IgD-negative memory B cell (primary cell): ENCODE measurements around the gene ARL2. TPM values are rescaled to one million over a fixed set of nuclear protein-coding genes. Genes with fewer than 3 reads are reported as not detected.
"Not testable (repeated sequence)": the region's sequence is repeated elsewhere in the genome, so short reads cannot be mapped to it uniquely, and the experiment has no call there.

Experiments used
- H3K27ac Mint-ChIP-seq, 3 donors: one replicate each; pipeline ENCODE4 v1.8.0; 2020 to 2022; ENCODE audit warnings: mild to moderate bottlenecking in 3 of 3, mixed read lengths in 3 of 3, moderate library complexity in 1 of 3
- H3K27me3 Mint-ChIP-seq: one replicate; pipeline ENCODE4 v1.8.0; 2021; ENCODE audit warnings: mixed read lengths
- H3K36me3 Mint-ChIP-seq: one replicate; pipeline ENCODE4 v1.8.0; 2020; ENCODE audit warnings: mild to moderate bottlenecking, mixed read lengths
- H3K4me1 Mint-ChIP-seq, 3 donors: one replicate each; pipeline ENCODE4 v1.8.0; 2020 to 2022; ENCODE audit warnings: mixed read lengths in 3 of 3, mild to moderate bottlenecking in 1 of 3
- H3K4me3 Mint-ChIP-seq, 4 donors: one replicate each; pipeline ENCODE4 v1.8.0; 2020 to 2022; ENCODE audit warnings: mild to moderate bottlenecking in 4 of 4, mixed read lengths in 4 of 4, moderate library complexity in 3 of 4
- H3K9me3 Mint-ChIP-seq, 3 donors: one replicate each; pipeline ENCODE4 v1.8.0; 2020 to 2021; ENCODE audit warnings: mixed read lengths in 3 of 3, mild to moderate bottlenecking in 1 of 3
- polyA plus RNA-seq: library from polyadenylated mRNA; unstranded; fragments of 300-500 nt; fragmentation: Illumina TruSeq; gene quantifications from one replicate; pipeline ENCODE4 v1.2.3, GENCODE V29; 2021

Gene ARL2
- polyA plus RNA-seq, 1 donor from 2014 or later, result 100 TPM

GRCh38 chr11:64996710-64997380, 17.1 kb upstream of the ARL2 start, which contains the start of gene BATF2:
Gene BATF2, minus strand, starts transcription at chr11:64996971. Its CDS starts 57 bp downstream, at chr11:64996914.
- Mint-ChIP-seq H3K27me3 (no peaks in the 10 kb centered on the region), H3K4me1 (peaks cover 10 to 23% (median 16%) of the 10 kb centered on the region in 3 donors), H3K9me3 (no peaks in the 10 kb centered on the region), H3K4me3 (peak within 1 kb of the TSS; percentile 68 to 94 (median 87)), H3K27ac (peak within 1 kb of the TSS in 2 of 3 donors; percentile 5 to 83), H3K36me3 (no peaks in the 10 kb centered on the region)

- peak overlapping the region in 1 of 3 donors; percentile 53 for H3K27ac Mint-ChIP-seq
- H3K27me3 Mint-ChIP-seq, result no peaks in the 10 kb centered on the region
- H3K4me3 Mint-ChIP-seq, result no peak overlapping the region
- no peaks in the 10 kb centered on the region for H3K9me3 Mint-ChIP-seq
- H3K4me1 Mint-ChIP-seq, result peaks cover 10 to 23% (median 16%) of the 10 kb centered on the region in 3 donors
- H3K36me3 Mint-ChIP-seq, result no peaks in the 10 kb centered on the region
Observed at GRCh38 chr11:64998141-64998540, 15.8 kb upstream of the ARL2 start.

GRCh38 chr11:64998690-64999431, 15.1 kb upstream of the ARL2 start:
- H3K4me3 Mint-ChIP-seq, result no peak overlapping the region
- H3K36me3 Mint-ChIP-seq, result no peaks in the 10 kb centered on the region
- no peaks in the 10 kb centered on the region for H3K9me3 Mint-ChIP-seq
- H3K4me1 Mint-ChIP-seq, result peaks cover 10 to 23% (median 16%) of the 10 kb centered on the region in 3 donors
- H3K27ac Mint-ChIP-seq, result peak overlapping the region in 2 of 3 donors; percentile 50 to 67
- no peaks in the 10 kb centered on the region for H3K27me3 Mint-ChIP-seq

GRCh38 chr11:64999478-64999877, 14.5 kb upstream of the ARL2 start:
- Mint-ChIP-seq H3K27ac (no peak overlapping the region), H3K27me3 (no peaks in the 10 kb centered on the region), H3K36me3 (no peaks in the 10 kb centered on the region), H3K9me3 (no peaks in the 10 kb centered on the region), H3K4me1 (peaks cover 10 to 23% (median 16%) of the 10 kb centered on the region in 3 donors), H3K4me3 (no peak overlapping the region)

GRCh38 chr11:65002706-65003105, 11.3 kb upstream of the ARL2 start:
- H3K27me3 Mint-ChIP-seq, result no peaks in the 10 kb centered on the region
- H3K4me3 Mint-ChIP-seq, result no peak overlapping the region
- H3K4me1 Mint-ChIP-seq, result peaks cover 6 to 9% (median 9%) of the 10 kb centered on the region in 3 donors
- no peak overlapping the region for H3K27ac Mint-ChIP-seq
- no peaks in the 10 kb centered on the region for H3K36me3 Mint-ChIP-seq
- H3K9me3 Mint-ChIP-seq, result no peaks in the 10 kb centered on the region

GRCh38 chr11:65003282-65003681, 10.7 kb upstream of the ARL2 start:
- Mint-ChIP-seq H3K27ac (no peak overlapping the region), H3K27me3 (no peaks in the 10 kb centered on the region), H3K4me3 (no peak overlapping the region), H3K4me1 (peaks cover 3 to 7% (median 5%) of the 10 kb centered on the region in 3 donors), H3K36me3 (no peaks in the 10 kb centered on the region), H3K9me3 (no peaks in the 10 kb centered on the region)

GRCh38 chr11:65003968-65004367, 10.0 kb upstream of the ARL2 start:
- not testable (repeated sequence) for H3K4me1 Mint-ChIP-seq, H3K36me3 Mint-ChIP-seq, H3K27ac Mint-ChIP-seq, H3K9me3 Mint-ChIP-seq, H3K27me3 Mint-ChIP-seq, H3K4me3 Mint-ChIP-seq

- Mint-ChIP-seq H3K36me3 (no peaks in the 10 kb centered on the region), H3K27ac (no peak overlapping the region)
Observed at GRCh38 chr11:65008016-65008415, 5.9 kb upstream of the ARL2 start.

GRCh38 chr11:65008873-65009272, 5.1 kb upstream of the ARL2 start:
- Mint-ChIP-seq H3K9me3 (no peaks in the 10 kb centered on the region), H3K4me3 (no peak overlapping the region), H3K4me1 (peaks cover 8 to 9% (median 8%) of the 10 kb centered on the region in 3 donors), H3K36me3 (no peaks in the 10 kb centered on the region), H3K27ac (no peak overlapping the region), H3K27me3 (no peaks in the 10 kb centered on the region)

More at GRCh38 chr11:65008016-65008415, 5.9 kb upstream of the ARL2 start:
- Mint-ChIP-seq H3K4me3 (peak overlapping the region in 1 of 4 donors; percentile 23), H3K27me3 (no peaks in the 10 kb centered on the region), H3K9me3 (no peaks in the 10 kb centered on the region), H3K4me1 (peaks cover 0 to 4% (median 3%) of the 10 kb centered on the region in 3 donors)

- H3K4me1 Mint-ChIP-seq, result peaks cover 18 to 24% (median 19%) of the 10 kb centered on the region in 3 donors
- H3K27me3 Mint-ChIP-seq, result no peaks in the 10 kb centered on the region
- peak overlapping the region; percentile 96 to 99 (median 98) for H3K27ac Mint-ChIP-seq
- H3K4me3 Mint-ChIP-seq, result peak overlapping the region; percentile 85 to 98 (median 96)
- H3K36me3 Mint-ChIP-seq, result no peaks in the 10 kb centered on the region
- no peaks in the 10 kb centered on the region for H3K9me3 Mint-ChIP-seq
Observed at GRCh38 chr11:65013130-65013887, 651 bp upstream of the ARL2 start.

- H3K9me3 Mint-ChIP-seq, result no peaks in the 10 kb centered on the region
- H3K4me3 Mint-ChIP-seq, result peak overlapping the region; percentile 84 to 95 (median 92)
- no peaks in the 10 kb centered on the region for H3K27me3 Mint-ChIP-seq
- peaks cover 18 to 24% (median 19%) of the 10 kb centered on the region in 3 donors for H3K4me1 Mint-ChIP-seq
- peaks cover under 1% of the 10 kb centered on the region for H3K36me3 Mint-ChIP-seq
- peak overlapping the region; percentile 23 to 95 (median 93) for H3K27ac Mint-ChIP-seq
Observed at GRCh38 chr11:65014726-65015227, 817 bp downstream of the ARL2 start.

GRCh38 chr11:65016705-65017104, 2.7 kb downstream of the ARL2 start:
- Mint-ChIP-seq H3K27me3 (no peaks in the 10 kb centered on the region), H3K27ac (no peak overlapping the region)

GRCh38 chr11:65017937-65018336, 4.0 kb downstream of the ARL2 start:
- Mint-ChIP-seq H3K27ac (no peak overlapping the region), H3K27me3 (no peaks in the 10 kb centered on the region), H3K36me3 (peaks cover 1% of the 10 kb centered on the region), H3K9me3 (no peaks in the 10 kb centered on the region), H3K4me1 (peaks cover 17 to 21% (median 18%) of the 10 kb centered on the region in 3 donors), H3K4me3 (peak overlapping the region in 2 of 4 donors; percentile 20 to 70)

More at GRCh38 chr11:65016705-65017104, 2.7 kb downstream of the ARL2 start:
- no peaks in the 10 kb centered on the region for H3K9me3 Mint-ChIP-seq
- H3K36me3 Mint-ChIP-seq, result peaks cover 1% of the 10 kb centered on the region
- peaks cover 18 to 24% (median 19%) of the 10 kb centered on the region in 3 donors for H3K4me1 Mint-ChIP-seq
- H3K4me3 Mint-ChIP-seq, result peak overlapping the region in 1 of 4 donors; percentile 6

- H3K27me3 Mint-ChIP-seq, result no peaks in the 10 kb centered on the region
- peaks cover 9 to 13% (median 13%) of the 10 kb centered on the region in 3 donors for H3K4me1 Mint-ChIP-seq
Observed at GRCh38 chr11:65019824-65020223, 5.9 kb downstream of the ARL2 start.

More at GRCh38 chr11:65019824-65020223, 5.9 kb downstream of the ARL2 start:
- Mint-ChIP-seq H3K36me3 (peaks cover 1% of the 10 kb centered on the region), H3K27ac (no peak overlapping the region), H3K4me3 (no peak overlapping the region), H3K9me3 (no peaks in the 10 kb centered on the region)
